SIG-M5 treated with dmso at 0.1 percent for 504 hours (cell line): Measurements from ENCODE around the gene AKAP10.
"Not testable (repeated sequence)": the region's sequence is repeated elsewhere in the genome, so short reads cannot be mapped to it uniquely, and the experiment has no call there.

Source experiments
- DNase-seq: peaks from one replicate; lab custom pipeline; 2025; ENCODE audit not compliant: unreplicated experiment; lab: John Stamatoyannopoulos, UW

Gene AKAP10

GRCh38 chr17:19977293-19978208 lies at the start of gene AKAP10:
TSS of gene AKAP10 (minus strand) at chr17:19977828. CDS start at chr17:19977679, 149 bp downstream.
- peak; percentile 87 for DNase-seq

GRCh38 chr17:20026960-20027359 lies 49.3 kb upstream of the AKAP10 start:
- peak; percentile 6 for DNase-seq

- DNase-seq = no peak
Measured at GRCh38 chr17:20022701-20023100, 45.1 kb upstream of the AKAP10 start.

- DNase-seq = not testable (repeated sequence)
Measured at GRCh38 chr17:20016475-20016992, 38.9 kb upstream of the AKAP10 start.

DNA sequence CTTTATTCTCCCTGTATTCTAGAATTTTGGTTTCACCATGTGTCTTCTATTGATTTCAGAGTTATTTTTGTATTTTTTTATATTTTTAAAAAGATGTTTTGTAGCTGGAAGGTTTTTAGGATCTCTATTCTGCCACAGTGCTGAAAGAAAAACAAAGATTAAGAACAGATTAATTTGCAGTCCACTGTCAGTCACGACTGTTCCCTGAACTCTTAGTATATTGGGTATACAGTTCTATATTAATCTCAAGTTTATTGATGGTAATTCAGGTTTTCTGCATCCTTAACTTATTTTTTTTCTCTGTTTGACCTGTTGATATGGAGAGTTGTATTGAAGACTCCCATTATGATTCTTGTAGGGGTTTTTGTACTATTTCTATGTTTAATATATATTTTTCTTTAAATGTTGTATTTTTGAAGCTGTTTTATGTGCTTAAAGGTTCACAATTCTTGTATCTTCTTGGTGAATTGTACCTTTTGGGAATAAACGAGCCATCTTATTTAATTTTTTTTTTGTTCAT lies 34.4 kb upstream of the AKAP10 start:
- no peak for DNase-seq

DNA sequence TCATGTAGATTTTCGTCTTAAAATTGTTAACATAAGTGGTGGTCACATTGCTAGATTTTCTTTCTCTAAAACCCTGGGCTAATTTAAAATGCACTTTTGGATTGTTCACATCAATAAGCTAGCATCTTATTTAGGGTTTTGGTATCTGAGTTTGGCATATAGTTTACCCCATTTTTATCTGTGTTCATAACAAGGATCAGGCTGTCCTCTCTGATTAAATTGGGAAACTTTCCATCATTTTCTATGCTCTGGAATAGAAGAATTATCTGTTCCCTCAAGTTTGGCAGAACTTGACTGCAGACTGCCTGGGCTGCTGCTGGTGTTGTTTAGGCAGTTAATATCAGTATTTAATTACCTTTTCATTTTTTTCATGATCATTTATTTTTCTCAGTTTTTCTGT lies 33.3 kb upstream of the AKAP10 start:
- DNase-seq = no peak

- peak; percentile 67 for DNase-seq
Measured at GRCh38 chr17:20010099-20010863, 32.7 kb upstream of the AKAP10 start.

DNA sequence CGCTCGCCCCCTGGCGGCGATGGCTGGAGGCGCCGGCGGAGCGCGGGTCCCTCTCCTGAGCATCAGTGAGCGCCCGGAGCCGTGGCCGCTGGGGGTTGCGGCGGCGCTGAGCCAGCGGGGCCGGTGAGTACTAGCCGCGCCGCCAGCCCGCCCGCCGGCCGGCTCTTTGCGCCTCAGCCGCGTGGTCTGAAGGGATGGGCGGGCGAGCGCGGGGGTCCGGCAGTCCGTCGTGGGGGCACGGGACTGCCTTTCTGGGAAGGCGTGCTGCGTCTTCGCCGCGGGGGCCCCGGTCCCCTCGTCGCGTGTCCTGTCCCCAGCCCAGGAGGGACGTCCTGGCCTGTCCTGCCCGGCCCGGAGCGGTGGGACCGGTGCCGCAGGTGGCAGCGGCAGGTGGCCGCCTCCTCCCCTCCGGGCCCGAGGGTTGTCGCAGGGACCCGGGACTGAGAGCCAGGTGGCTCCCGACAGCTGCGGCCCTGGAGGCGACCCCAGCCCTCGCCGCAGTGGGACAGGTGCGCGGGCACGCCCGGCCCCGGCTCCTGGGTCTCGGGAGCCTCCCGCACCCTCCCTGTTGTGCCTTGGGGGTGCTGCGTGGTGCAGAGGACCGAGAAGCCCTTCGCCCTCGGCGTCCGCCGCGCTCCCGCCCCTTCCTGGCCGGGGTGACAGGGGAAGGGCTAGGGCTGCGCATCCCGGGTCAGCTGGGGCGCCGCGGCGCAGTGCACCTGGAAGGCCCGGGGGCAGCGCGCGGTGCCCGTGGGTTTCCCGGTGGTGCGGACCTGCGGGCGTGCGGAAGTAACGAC lies 31.9 kb upstream of the AKAP10 start, which contains the start of gene SPECC1:
SPECC1 (plus strand) TSS at position 58 of the 797 bp plus-strand sequence. CDS start 87,293 bp downstream, outside the sequence.
- DNase-seq = peak; percentile 69

- DNase-seq = no peak
Measured at GRCh38 chr17:20009052-20009301, 31.3 kb upstream of the AKAP10 start.

GRCh38 chr17:20008242-20009051 lies 30.8 kb upstream of the AKAP10 start:
- DNase-seq = no peak

DNA sequence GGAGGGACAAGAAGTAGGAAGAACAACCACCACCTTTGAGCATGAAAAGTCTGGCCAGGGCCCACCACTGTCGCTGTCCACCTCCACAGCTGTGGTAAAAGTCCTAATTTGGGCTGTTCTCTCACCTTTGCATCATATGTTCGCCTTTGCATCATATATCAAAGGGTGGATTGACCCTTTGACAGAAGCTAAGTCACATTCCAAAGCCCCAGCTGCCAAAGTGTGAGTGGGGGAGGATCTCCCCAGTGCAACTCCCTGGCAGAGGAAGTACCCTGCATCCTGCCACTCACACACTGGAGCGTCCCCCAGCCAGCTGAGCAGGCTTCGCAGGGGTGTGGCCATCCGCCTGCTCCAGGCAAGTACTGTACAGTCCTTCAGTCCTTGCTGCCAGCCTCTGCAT lies 18.9 kb upstream of the AKAP10 start:
- peak; percentile 38 for DNase-seq

GRCh38 chr17:19996086-19996485 lies 18.5 kb upstream of the AKAP10 start:
- DNase-seq = no peak

GRCh38 chr17:19992803-19993713 lies 15.4 kb upstream of the AKAP10 start:
- peak; percentile 91 for DNase-seq

DNA sequence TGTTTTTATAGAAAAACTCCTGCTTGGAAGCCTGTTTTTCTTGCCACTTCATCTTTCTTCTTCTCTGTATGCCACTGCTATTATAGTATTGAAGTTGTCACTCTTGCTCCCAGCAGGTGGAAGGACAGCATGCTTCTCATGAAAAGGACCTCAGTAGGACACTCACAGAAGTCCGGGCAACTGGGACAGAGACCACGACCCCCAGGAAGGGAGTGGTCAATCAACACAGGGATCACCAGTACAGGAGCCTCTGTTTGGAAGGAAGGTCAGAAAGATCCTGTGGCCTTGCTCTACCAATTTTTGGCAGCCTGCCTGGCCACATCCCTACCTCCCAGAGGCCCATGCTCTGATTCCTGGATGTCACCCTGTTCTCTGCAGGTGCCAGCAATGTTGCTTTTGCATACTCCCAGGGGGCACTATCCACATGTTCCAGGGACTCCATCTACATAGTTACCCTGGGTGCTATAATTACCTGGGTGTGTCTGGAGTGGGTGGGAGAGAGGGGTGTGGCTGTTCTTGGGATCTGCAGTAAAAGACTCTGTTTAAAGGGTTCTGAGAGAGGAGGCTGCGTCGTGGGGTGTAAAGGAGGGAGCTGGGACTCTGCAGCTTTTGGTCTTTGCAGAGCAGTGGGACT lies 13.7 kb upstream of the AKAP10 start:
- DNase-seq = no peak

DNA sequence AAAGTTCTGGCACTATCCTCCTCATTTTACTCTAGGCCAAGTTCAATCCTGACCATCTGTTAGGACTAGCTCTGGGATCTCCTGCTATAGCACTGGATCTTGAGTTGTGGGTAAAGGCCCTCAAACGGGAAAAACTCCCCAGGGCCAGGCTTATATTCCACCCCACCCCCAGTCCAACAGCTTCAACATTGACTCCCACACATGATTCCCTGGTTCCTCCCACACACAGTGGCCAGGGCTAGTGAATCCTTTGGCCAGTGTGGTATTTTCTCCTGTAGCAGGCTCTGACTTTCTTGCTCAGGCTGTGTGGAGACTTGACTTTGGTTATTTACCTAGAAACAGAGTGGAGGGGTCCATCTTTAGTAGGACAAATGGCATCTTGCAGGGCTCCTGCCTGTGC lies 10.3 kb upstream of the AKAP10 start:
- no peak for DNase-seq

DNA sequence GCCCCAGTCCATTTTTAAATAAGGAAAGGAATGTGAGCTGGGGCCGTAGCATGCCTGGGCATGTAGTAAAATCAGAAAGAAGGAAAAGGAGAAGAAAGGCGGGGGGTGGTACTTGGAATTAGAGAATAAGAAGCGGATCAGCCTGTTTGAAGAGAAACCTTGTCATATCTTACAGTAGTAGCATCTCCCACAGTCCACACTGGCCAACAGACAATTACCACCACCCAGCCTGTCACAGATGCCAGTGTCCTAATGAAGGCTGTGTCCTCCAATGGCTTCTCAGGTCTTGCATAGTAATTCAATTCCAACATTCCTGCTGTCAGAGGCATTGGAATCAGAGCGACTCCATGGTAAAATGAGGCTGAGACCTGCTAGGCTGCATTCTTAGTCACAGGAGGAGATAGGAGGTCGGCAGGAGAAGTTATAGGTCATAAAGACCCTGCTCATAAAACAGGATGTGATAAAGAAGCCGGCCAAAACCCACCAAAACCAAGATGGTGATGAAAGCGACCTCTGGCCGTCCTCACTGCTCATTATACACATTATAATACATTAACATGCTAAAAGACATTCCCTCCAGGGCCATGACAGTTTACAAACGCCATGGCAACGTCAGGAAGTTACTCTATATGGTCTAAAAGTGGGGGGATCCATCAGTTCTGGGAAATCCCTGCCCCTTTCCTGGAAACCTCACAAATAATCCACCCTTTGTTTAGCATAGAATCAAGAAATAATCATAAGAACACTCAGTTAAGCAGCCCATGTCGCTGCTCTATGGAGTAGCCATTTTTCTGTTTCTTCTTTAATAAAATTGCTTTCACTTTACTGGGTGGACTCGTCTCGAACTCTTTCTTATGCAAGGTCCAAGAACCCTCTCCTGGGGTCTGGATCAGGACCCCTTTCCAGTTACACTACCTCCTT lies 9.6 kb upstream of the AKAP10 start:
- no peak for DNase-seq
